HG02763 (cell line): Measurements from ENCODE around the gene IQSEC1.

ENCODE experiments used
- ATAC-seq: cut with Tn5 transposase; IDR thresholded peaks from one replicate; pipeline ENCODE4 v1.9.1; 2021; ENCODE audit warnings: mild to moderate bottlenecking, moderate library complexity; ENCODE audit not compliant: unreplicated experiment

The IQSEC1 gene

GRCh38 chr3:13069495-13069894 lies 3.7 kb downstream of the IQSEC1 start:
- no peak for ATAC-seq

- ATAC-seq, result no peak
These were observed 4.8 kb downstream of the IQSEC1 start for GRCh38 chr3:13068269-13069010.

GRCh38 chr3:13067778-13068177 lies 5.5 kb downstream of the IQSEC1 start:
- ATAC-seq, result no peak

GRCh38 chr3:13066834-13067233 lies 6.4 kb downstream of the IQSEC1 start:
- no peak for ATAC-seq

GRCh38 chr3:13066236-13066635 lies 7.0 kb downstream of the IQSEC1 start:
- no peak for ATAC-seq

- ATAC-seq, result no peak
These were observed 7.5 kb downstream of the IQSEC1 start for GRCh38 chr3:13065727-13066126.

- ATAC-seq, result no peak
These were observed 8.3 kb downstream of the IQSEC1 start for GRCh38 chr3:13064964-13065363.

- no peak for ATAC-seq
These were observed 8.9 kb downstream of the IQSEC1 start for GRCh38 chr3:13064159-13064868.

- ATAC-seq, result no peak
These were observed 10.0 kb downstream of the IQSEC1 start for GRCh38 chr3:13063225-13063624.

- no peak for ATAC-seq
These were observed 10.6 kb downstream of the IQSEC1 start for GRCh38 chr3:13062647-13063046.

GRCh38 chr3:13060341-13060910 lies 12.8 kb downstream of the IQSEC1 start:
- ATAC-seq, result no peak

GRCh38 chr3:13058346-13059120 lies 14.7 kb downstream of the IQSEC1 start:
- ATAC-seq, result no peak

GRCh38 chr3:13057282-13058040 lies 15.8 kb downstream of the IQSEC1 start:
- no peak for ATAC-seq

- no peak for ATAC-seq
These were observed 17.6 kb downstream of the IQSEC1 start for GRCh38 chr3:13055634-13056033.

- ATAC-seq, result no peak
These were observed 18.6 kb downstream of the IQSEC1 start for GRCh38 chr3:13054341-13055285.

- no peak for ATAC-seq
These were observed 19.3 kb downstream of the IQSEC1 start for GRCh38 chr3:13053893-13054292.

GRCh38 chr3:13053420-13053819 lies 19.8 kb downstream of the IQSEC1 start:
- ATAC-seq, result no peak

GRCh38 chr3:13052191-13052820 lies 20.9 kb downstream of the IQSEC1 start:
- ATAC-seq, result no peak

- no peak for ATAC-seq
These were observed 21.6 kb downstream of the IQSEC1 start for GRCh38 chr3:13051581-13051980.
